ENCODE measurements around the gene HEATR3. TPM values are rescaled to one million over a fixed set of nuclear protein-coding genes. Genes with fewer than 3 reads are reported as not detected.

Gene HEATR3
- total RNA-seq, 1 donor from 2014 or later, result 23.9 TPM

- Histone ChIP-seq H3K4me2 (no peak overlapping the region), H3K27ac (no peak overlapping the region), H2AFZ (replicated peaks) (no peak overlapping the region)
Measured at GRCh38 chr16:50096791-50097190, 31.0 kb downstream of the HEATR3 start.

DNA sequence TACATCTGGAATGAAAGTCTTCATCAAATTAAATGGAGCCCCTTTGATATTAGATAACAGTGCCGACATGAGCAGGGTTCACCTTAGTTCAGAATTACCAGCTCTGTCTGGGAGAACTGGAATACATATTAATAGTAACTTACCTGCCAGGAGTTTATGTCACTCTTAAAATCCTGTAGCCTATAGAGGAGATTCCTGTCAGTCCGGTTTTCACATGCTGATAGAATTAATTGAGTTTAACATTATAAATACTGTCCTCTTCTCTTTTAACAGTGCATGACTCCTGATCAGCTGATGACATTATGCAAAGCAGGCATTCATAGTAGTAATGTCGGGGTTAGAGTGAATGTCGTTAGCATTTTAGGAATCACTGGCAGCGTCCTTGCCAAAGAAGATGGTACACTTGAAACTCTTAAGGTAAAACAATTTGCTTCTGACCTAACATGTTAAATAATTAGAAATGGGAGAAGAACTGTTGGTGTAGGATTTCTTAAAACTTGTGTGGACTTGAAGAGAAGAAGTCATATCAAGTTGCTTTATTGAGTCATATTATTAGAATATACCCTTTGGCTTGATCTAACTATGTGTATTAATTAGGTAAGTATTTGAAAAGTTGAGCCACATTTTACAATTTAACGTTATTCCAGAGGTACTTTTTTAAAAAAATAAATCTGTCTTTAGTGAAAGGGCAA lies 34.3 kb downstream of the HEATR3 start:
- no peaks in the 10 kb centered on the region for H3K9me3 Mint-ChIP-seq
- peaks cover 18% of the 10 kb centered on the region for H3K36me3 Mint-ChIP-seq
- H3K27ac Mint-ChIP-seq, result no peak overlapping the region
- Histone ChIP-seq H4K20me1 (ENCODE audit: low read depth) (no peaks in the 10 kb centered on the region), H3K79me2 (ENCODE audit: low read depth) (no peaks in the 10 kb centered on the region), H3K27ac (no peak overlapping the region), H3F3A (ENCODE audit: low read depth) (no peaks in the 10 kb centered on the region), H3K4me1 (no peaks in the 10 kb centered on the region), H3K9me3 (ENCODE audit: low read depth) (no peaks in the 10 kb centered on the region), H3K36me3 (no peaks in the 10 kb centered on the region), H3K27me3 (no peaks in the 10 kb centered on the region), H2AFZ (replicated peaks) (no peak overlapping the region), H3K4me2 (no peak overlapping the region), H3K4me3 (no peak overlapping the region), H3K9ac (no peak overlapping the region)
- H3K4me3 Mint-ChIP-seq, result no peak overlapping the region
- no peaks in the 10 kb centered on the region for H3K4me1 Mint-ChIP-seq
- peaks cover 3% of the 10 kb centered on the region for H3K27me3 Mint-ChIP-seq (ENCODE audit: insufficient read depth, low read depth)
- no peak for DNase-seq (ENCODE audit: low spot score)
- TF ChIP-seq CTCF (IDR thresholded peaks at IDR 0.05), result no peak
- no peak for TF ChIP-seq EZH2 (IDR thresholded peaks at IDR 0.05)
- no peak for TF ChIP-seq EZH2phosphoT487 (IDR thresholded peaks at IDR 0.05)

More at GRCh38 chr16:50096791-50097190, 31.0 kb downstream of the HEATR3 start:
- Mint-ChIP-seq H3K4me3 (no peak overlapping the region), H3K27ac (no peak overlapping the region), H3K36me3 (peaks cover 18% of the 10 kb centered on the region), H3K9me3 (no peaks in the 10 kb centered on the region), H3K4me1 (no peaks in the 10 kb centered on the region), H3K27me3 (ENCODE audit: insufficient read depth, low read depth) (no peaks in the 10 kb centered on the region)
- Histone ChIP-seq H3K4me1 (no peaks in the 10 kb centered on the region), H3K9me3 (ENCODE audit: low read depth) (no peaks in the 10 kb centered on the region), H3F3A (ENCODE audit: low read depth) (no peaks in the 10 kb centered on the region), H3K79me2 (ENCODE audit: low read depth) (no peaks in the 10 kb centered on the region), H3K9ac (no peak overlapping the region), H4K20me1 (ENCODE audit: low read depth) (no peaks in the 10 kb centered on the region), H3K4me3 (no peak overlapping the region), H3K36me3 (no peaks in the 10 kb centered on the region), H3K27me3 (no peaks in the 10 kb centered on the region)
- no peak for DNase-seq (ENCODE audit: low spot score)
- TF ChIP-seq EZH2phosphoT487 (IDR thresholded peaks at IDR 0.05), result no peak
- TF ChIP-seq CTCF (IDR thresholded peaks at IDR 0.05), result no peak
- no peak for TF ChIP-seq EZH2 (IDR thresholded peaks at IDR 0.05)

DNA sequence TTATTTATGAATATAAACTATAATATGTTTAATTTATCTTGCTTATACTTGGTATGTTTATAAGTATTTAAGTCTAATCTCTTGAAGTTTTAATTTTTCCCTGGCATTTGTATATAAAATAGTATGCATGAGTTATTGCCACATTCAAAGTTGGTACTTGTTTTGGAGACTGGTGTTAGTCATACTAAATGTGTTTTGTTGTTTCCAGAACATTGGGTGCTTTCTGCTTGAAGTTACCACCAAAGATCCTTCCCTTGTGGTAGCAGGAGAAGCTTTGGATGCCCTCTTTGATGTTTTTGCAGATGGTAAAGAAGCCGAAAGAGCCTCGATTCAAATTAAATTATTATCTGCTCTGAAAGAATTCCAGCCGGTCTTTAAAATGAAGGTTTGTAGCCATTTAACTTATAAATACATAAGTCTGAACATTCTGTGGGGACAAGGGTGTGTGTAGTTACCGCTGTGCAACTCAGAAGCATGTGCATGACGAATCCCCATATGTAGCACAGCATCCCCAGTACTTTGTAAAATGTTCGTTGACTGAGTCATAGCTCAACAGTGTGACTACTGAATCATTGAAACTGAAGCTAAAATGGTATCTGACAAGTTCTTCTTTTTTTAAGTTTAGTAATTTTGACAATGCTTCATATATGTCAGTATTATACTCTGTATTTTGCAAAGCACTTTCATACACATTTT lies 36.4 kb downstream of the HEATR3 start:
- H3K27ac Mint-ChIP-seq, result no peak overlapping the region
- Histone ChIP-seq H3K79me2 (ENCODE audit: low read depth) (no peaks in the 10 kb centered on the region), H3K9me3 (ENCODE audit: low read depth) (no peaks in the 10 kb centered on the region), H3F3A (ENCODE audit: low read depth) (no peaks in the 10 kb centered on the region), H3K36me3 (no peaks in the 10 kb centered on the region), H3K4me3 (no peak overlapping the region), H3K27ac (no peak overlapping the region), H3K4me2 (no peak overlapping the region), H3K4me1 (no peaks in the 10 kb centered on the region), H3K27me3 (no peaks in the 10 kb centered on the region), H2AFZ (replicated peaks) (no peak overlapping the region), H4K20me1 (ENCODE audit: low read depth) (no peaks in the 10 kb centered on the region), H3K9ac (no peak overlapping the region)
- TF ChIP-seq EZH2phosphoT487 (IDR thresholded peaks at IDR 0.05) (no peak), CTCF (IDR thresholded peaks at IDR 0.05) (no peak)
- no peaks in the 10 kb centered on the region for H3K9me3 Mint-ChIP-seq
- peaks cover 3% of the 10 kb centered on the region for H3K27me3 Mint-ChIP-seq (ENCODE audit: insufficient read depth, low read depth)
- peaks cover 14% of the 10 kb centered on the region for H3K36me3 Mint-ChIP-seq
- DNase-seq (ENCODE audit: low spot score), result no peak
- H3K4me3 Mint-ChIP-seq, result no peak overlapping the region
- H3K4me1 Mint-ChIP-seq, result no peaks in the 10 kb centered on the region
